ENCODE results near the gene TEX11. TPM values are rescaled to one million over a fixed set of nuclear protein-coding genes. Genes with fewer than 3 reads are reported as not detected.

Gene TEX11
- total and polyA plus RNA-seq, 7 donors = not detected

DNA sequence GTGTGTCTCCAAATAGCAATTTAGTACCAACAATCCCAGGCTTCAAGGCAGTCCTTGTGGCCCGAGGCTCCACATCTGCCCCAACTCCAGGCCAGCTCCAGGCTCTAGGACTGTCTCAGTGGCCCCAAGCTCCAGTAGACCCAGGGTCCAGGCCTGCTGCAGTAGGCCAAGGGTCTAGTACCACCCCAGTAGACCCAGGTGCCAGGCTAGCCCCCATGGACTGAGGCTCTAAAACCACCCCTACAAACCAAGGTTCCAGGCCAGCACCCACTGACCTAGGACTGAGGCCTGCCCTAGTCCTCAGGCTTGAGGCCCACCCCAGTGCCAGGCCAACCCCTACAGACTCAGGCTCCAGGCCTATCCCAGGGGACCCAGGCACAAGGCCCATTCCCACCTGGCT is 272.3 kb downstream of the TEX11 start:
- ATAC-seq = no peak
- H3K27me3 ChIP-seq (ENCODE audit: insufficient read depth in 3 of 3, low read length in 2 of 3) = no peaks in the 10 kb centered on the region
- intact Hi-C loops (cut with DNase I) = no loop called here
- H3K4me3 ChIP-seq = no peak overlapping the region
- no peaks in the 10 kb centered on the region for H3K9me3 ChIP-seq
- no peak for DNase-seq
- no peak overlapping the region for H3K27ac ChIP-seq
- WGBS, 3 donors = 67 to 100% (median 87%) methylated on average over 1 of the region's 1 CpG
- no peaks in the 10 kb centered on the region for H3K36me3 ChIP-seq (ENCODE audit: insufficient read depth in 1 of 2, low read depth in 1 of 2)
- TF ChIP-seq, protein P1, sequence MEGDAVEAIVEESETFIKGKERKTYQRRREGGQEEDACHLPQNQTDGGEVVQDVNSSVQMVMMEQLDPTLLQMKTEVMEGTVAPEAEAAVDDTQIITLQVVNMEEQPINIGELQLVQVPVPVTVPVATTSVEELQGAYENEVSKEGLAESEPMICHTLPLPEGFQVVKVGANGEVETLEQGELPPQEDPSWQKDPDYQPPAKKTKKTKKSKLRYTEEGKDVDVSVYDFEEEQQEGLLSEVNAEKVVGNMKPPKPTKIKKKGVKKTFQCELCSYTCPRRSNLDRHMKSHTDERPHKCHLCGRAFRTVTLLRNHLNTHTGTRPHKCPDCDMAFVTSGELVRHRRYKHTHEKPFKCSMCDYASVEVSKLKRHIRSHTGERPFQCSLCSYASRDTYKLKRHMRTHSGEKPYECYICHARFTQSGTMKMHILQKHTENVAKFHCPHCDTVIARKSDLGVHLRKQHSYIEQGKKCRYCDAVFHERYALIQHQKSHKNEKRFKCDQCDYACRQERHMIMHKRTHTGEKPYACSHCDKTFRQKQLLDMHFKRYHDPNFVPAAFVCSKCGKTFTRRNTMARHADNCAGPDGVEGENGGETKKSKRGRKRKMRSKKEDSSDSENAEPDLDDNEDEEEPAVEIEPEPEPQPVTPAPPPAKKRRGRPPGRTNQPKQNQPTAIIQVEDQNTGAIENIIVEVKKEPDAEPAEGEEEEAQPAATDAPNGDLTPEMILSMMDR (IDR thresholded peaks at IDR 0.05) = no peak
- H3K4me1 ChIP-seq = no peaks in the 10 kb centered on the region

DNA sequence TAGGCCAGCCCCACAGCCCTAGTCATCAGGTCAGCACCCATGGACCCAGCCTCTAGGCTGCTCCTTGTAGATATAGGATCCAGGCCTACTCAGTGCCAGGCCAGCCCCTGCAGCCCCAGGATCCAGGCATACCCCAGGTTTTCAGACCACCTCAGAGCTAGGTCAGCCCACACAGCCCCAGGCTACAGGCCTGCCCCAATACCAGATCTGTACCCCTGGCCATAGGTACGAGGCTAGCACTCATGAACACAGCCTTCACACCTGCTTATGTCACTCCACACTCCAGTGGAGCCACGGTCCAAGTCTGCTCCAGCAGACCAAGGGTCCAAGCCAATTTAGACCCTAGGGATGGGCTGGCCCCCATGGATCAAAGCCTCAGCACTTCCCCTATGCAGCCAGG is 272.8 kb downstream of the TEX11 start:
- Histone ChIP-seq H3K27ac (no peak overlapping the region), H3K36me3 (ENCODE audit: insufficient read depth in 1 of 2, low read depth in 1 of 2) (no peaks in the 10 kb centered on the region), H3K4me3 (no peak overlapping the region), H3K9me3 (no peaks in the 10 kb centered on the region), H3K4me1 (no peaks in the 10 kb centered on the region), H3K27me3 (ENCODE audit: insufficient read depth in 3 of 3, low read length in 2 of 3) (no peaks in the 10 kb centered on the region)
- WGBS, 3 donors = 71 to 92% (median 79%) methylated on average over 2 of the region's 2 CpGs
- ATAC-seq (no peak), DNase-seq (no peak)
- TF ChIP-seq, protein P1 (IDR thresholded peaks at IDR 0.05) = no peak
- intact Hi-C loops (cut with DNase I) = no loop called here

DNA sequence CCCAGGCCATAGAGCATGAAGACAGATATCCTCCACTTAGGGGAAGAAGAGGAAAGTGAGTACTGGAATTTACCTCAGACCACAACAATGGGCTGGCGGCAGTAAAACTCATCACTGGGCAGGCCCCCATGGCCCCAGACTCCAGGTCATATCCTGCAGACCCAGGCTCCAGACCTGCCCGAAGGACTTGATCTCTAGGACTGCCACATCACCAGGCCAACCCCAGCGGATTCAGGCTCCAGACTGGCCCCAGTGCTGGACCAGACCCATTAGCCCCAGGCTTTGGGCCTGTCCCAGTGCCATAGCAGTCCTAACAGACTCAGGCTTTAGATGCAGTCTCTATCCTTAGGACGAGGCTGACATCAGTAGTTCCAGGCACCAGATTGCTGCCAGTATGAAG is 273.3 kb downstream of the TEX11 start:
- TF ChIP-seq, protein P1 (IDR thresholded peaks at IDR 0.05) = no peak
- Histone ChIP-seq H3K27ac (no peak overlapping the region), H3K27me3 (ENCODE audit: insufficient read depth in 3 of 3, low read length in 2 of 3) (no peaks in the 10 kb centered on the region), H3K4me3 (no peak overlapping the region), H3K36me3 (ENCODE audit: insufficient read depth in 1 of 2, low read depth in 1 of 2) (no peaks in the 10 kb centered on the region), H3K4me1 (no peaks in the 10 kb centered on the region), H3K9me3 (no peaks in the 10 kb centered on the region)
- DNase-seq (no peak), ATAC-seq (no peak)
- whole genome bisulfite sequencing, 3 donors = 63 to 79% (median 75%) methylated on average over 4 of the region's 4 CpGs
- intact Hi-C loops (cut with DNase I) = no loop called here

DNA sequence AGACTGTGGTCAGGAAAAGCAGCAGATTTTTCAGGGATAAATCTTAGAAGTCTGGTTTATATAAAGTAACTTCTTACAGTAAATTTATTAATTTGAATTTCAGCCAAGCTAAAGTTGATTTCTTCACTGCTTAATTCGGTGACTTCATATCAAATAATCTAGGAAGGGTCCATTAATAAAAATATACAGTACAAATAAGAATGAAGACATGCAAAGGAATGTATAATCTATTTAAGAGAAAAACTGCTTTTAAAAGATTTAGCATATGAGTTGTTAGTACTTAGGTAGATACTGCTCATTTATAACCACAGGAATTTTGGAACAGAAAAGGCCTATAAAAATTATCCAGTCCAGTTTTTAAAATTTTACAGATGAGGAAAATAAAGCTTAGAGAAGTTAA is 286.8 kb downstream of the TEX11 start:
- intact Hi-C loops (cut with DNase I) = no loop called here
- H3K27me3 ChIP-seq (ENCODE audit: insufficient read depth in 3 of 3, low read length in 2 of 3) = peaks cover 0 to 34% (median 0%) of the 10 kb centered on the region in 3 donors
- no peak for DNase-seq
- H3K36me3 ChIP-seq (ENCODE audit: insufficient read depth in 1 of 2, low read depth in 1 of 2) = no peaks in the 10 kb centered on the region
- TF ChIP-seq, protein P1 (IDR thresholded peaks at IDR 0.05) = no peak
- no peak for ATAC-seq
- no peaks in the 10 kb centered on the region for H3K9me3 ChIP-seq
- H3K27ac ChIP-seq = no peak overlapping the region
- no peaks in the 10 kb centered on the region for H3K4me1 ChIP-seq
- no peak overlapping the region for H3K4me3 ChIP-seq
- 69 to 93% (median 90%) methylated on average over 1 of the region's 1 CpG for whole genome bisulfite sequencing, 3 donors

DNA sequence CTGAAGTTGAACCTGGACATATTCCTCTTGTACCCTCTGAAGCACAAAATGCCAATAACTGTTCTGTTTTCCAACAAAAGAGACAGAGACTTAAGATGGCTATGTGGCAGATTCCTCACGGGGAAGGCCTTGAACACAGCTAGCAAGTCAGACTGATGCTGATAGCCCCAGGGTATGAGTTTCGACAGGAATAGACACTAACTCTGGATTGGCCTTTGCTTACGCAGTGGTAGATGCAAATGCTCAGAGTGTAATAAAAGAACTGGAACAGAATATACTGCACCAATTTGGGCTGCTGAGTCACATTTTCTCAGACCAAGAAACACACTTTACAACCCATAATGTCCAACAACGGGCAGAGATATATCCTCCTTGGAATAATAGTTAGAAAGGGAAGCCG is 290.0 kb downstream of the TEX11 start:
- TF ChIP-seq, protein P1 (IDR thresholded peaks at IDR 0.05) = no peak

More for the DNA sequence above, 290.0 kb downstream of the TEX11 start:
- Histone ChIP-seq H3K4me1 (no peaks in the 10 kb centered on the region), H3K27me3 (ENCODE audit: insufficient read depth in 3 of 3, low read length in 2 of 3) (peaks cover 0 to 22% (median 0%) of the 10 kb centered on the region in 3 donors), H3K36me3 (ENCODE audit: insufficient read depth in 1 of 2, low read depth in 1 of 2) (no peaks in the 10 kb centered on the region), H3K4me3 (no peak overlapping the region), H3K27ac (no peak overlapping the region), H3K9me3 (no peaks in the 10 kb centered on the region)
- ATAC-seq = no peak
- intact Hi-C loops (cut with DNase I) = no loop called here
- 76 to 87% (median 83%) methylated on average over 5 of the region's 5 CpGs for WGBS, 3 donors
- DNase-seq = no peak

All from psoas muscle (tissue), 8 donors.